Activated T-helper 17 cell treated with anti-CD3 and anti-CD28 coated beads, Interleukin-2, amount 50 U/mL, for 72 hours (primary cell): ENCODE measurements around the gene RNF40. TPM values are rescaled to one million over a fixed set of nuclear protein-coding genes. Genes with fewer than 3 reads are reported as not detected.
A peak's percentile ranks its signal among the peaks of the same experiment; 100 is the strongest.

Source experiments
- ATAC-seq: fragments of 150-1000 bp; cut with Tn5 transposase; replicated peaks from 2 replicates; pipeline ENCODE4 v1.10.0; 2021; ENCODE audit warnings: mild to moderate bottlenecking, moderate library complexity
- H3K27ac Mint-ChIP-seq: one replicate; pipeline ENCODE4 v1.8.0; 2022; ENCODE audit warnings: mixed read lengths
- H3K27me3 Mint-ChIP-seq: one replicate; pipeline ENCODE4 v1.8.0; 2022; ENCODE audit warnings: mixed read lengths
- H3K36me3 Mint-ChIP-seq: one replicate; pipeline ENCODE4 v1.8.0; 2022; ENCODE audit warnings: low read depth, mild to moderate bottlenecking, mixed read lengths
- H3K4me1 Mint-ChIP-seq: one replicate; pipeline ENCODE4 v1.8.0; 2022; ENCODE audit warnings: mixed read lengths
- H3K4me3 Mint-ChIP-seq: one replicate; pipeline ENCODE4 v1.8.0; 2022; ENCODE audit warnings: mild to moderate bottlenecking, mixed read lengths
- H3K9me3 Mint-ChIP-seq: one replicate; pipeline ENCODE4 v1.8.0; 2022; ENCODE audit warnings: mixed read lengths
- total RNA-seq, 2 donors: library from RNA; stranded (reverse); gene quantifications; one replicate each; pipeline ENCODE4 v1.2.3, GENCODE V29; 2022

Gene RNF40
- total RNA-seq: 10 to 100 TPM; 90.7 to 95.1 TPM

- ATAC-seq: peak; percentile 98
- no peaks in the 10 kb centered on the region for H3K9me3 Mint-ChIP-seq
- H3K27ac Mint-ChIP-seq: peak within 1 kb of the TSS; percentile 92
- H3K4me3 Mint-ChIP-seq: peak within 1 kb of the TSS; percentile 92
- H3K27me3 Mint-ChIP-seq: no peaks in the 10 kb centered on the region
- H3K36me3 Mint-ChIP-seq: peaks cover 54% of the 10 kb centered on the region
- peaks cover 18% of the 10 kb centered on the region for H3K4me1 Mint-ChIP-seq
Measured at GRCh38 chr16:30761928-30762902, at the start of gene RNF40, which contains the start of gene CFAP119. TSS of gene RNF40 (plus strand) at chr16:30762322. CDS start at chr16:30762546, 224 bp downstream. TSS of gene CFAP119 (minus strand) at chr16:30762062. CDS start at chr16:30761748, 314 bp downstream.

GRCh38 chr16:30715750-30716445, 46.2 kb upstream of the RNF40 start:
- Mint-ChIP-seq H3K36me3 (peaks cover 97% of the 10 kb centered on the region), H3K27ac (peak overlapping the region; percentile 93), H3K9me3 (no peaks in the 10 kb centered on the region), H3K4me3 (peak overlapping the region; percentile 75), H3K27me3 (no peaks in the 10 kb centered on the region), H3K4me1 (peaks cover 29% of the 10 kb centered on the region)
- ATAC-seq: peak; percentile 100

- Mint-ChIP-seq H3K9me3 (no peaks in the 10 kb centered on the region), H3K36me3 (peaks cover 97% of the 10 kb centered on the region), H3K27me3 (no peaks in the 10 kb centered on the region), H3K4me3 (no peak overlapping the region), H3K27ac (peak overlapping the region; percentile 25), H3K4me1 (peaks cover 18% of the 10 kb centered on the region)
- ATAC-seq: no peak
Measured at GRCh38 chr16:30720086-30720485, 42.0 kb upstream of the RNF40 start.

- ATAC-seq: no peak
- Mint-ChIP-seq H3K4me1 (peaks cover 14% of the 10 kb centered on the region), H3K9me3 (no peaks in the 10 kb centered on the region), H3K27me3 (no peaks in the 10 kb centered on the region), H3K27ac (peak overlapping the region; percentile 25), H3K4me3 (no peak overlapping the region), H3K36me3 (peaks cover 97% of the 10 kb centered on the region)
Measured at GRCh38 chr16:30720694-30721093, 41.4 kb upstream of the RNF40 start.

GRCh38 chr16:30721167-30721566, 41.0 kb upstream of the RNF40 start:
- no peak overlapping the region for H3K27ac Mint-ChIP-seq
- H3K36me3 Mint-ChIP-seq: peaks cover 97% of the 10 kb centered on the region
- no peak overlapping the region for H3K4me3 Mint-ChIP-seq
- ATAC-seq: no peak
- H3K27me3 Mint-ChIP-seq: no peaks in the 10 kb centered on the region
- no peaks in the 10 kb centered on the region for H3K9me3 Mint-ChIP-seq
- H3K4me1 Mint-ChIP-seq: peaks cover 14% of the 10 kb centered on the region

- H3K4me3 Mint-ChIP-seq: no peak overlapping the region
- peaks cover 11% of the 10 kb centered on the region for H3K4me1 Mint-ChIP-seq
- no peak overlapping the region for H3K27ac Mint-ChIP-seq
- no peak for ATAC-seq
- no peaks in the 10 kb centered on the region for H3K27me3 Mint-ChIP-seq
- H3K9me3 Mint-ChIP-seq: no peaks in the 10 kb centered on the region
- H3K36me3 Mint-ChIP-seq: peaks cover 95% of the 10 kb centered on the region
Measured at GRCh38 chr16:30721606-30722005, 40.5 kb upstream of the RNF40 start.

- Mint-ChIP-seq H3K4me3 (no peak overlapping the region), H3K4me1 (peaks cover 11% of the 10 kb centered on the region), H3K27me3 (no peaks in the 10 kb centered on the region), H3K9me3 (no peaks in the 10 kb centered on the region), H3K27ac (no peak overlapping the region), H3K36me3 (peaks cover 95% of the 10 kb centered on the region)
- no peak for ATAC-seq
Measured at GRCh38 chr16:30722443-30722842, 39.7 kb upstream of the RNF40 start.

GRCh38 chr16:30722916-30723315, 39.2 kb upstream of the RNF40 start:
- no peak overlapping the region for H3K4me3 Mint-ChIP-seq
- peaks cover 11% of the 10 kb centered on the region for H3K4me1 Mint-ChIP-seq
- H3K27me3 Mint-ChIP-seq: no peaks in the 10 kb centered on the region
- ATAC-seq: no peak
- no peak overlapping the region for H3K27ac Mint-ChIP-seq
- H3K36me3 Mint-ChIP-seq: peaks cover 95% of the 10 kb centered on the region
- H3K9me3 Mint-ChIP-seq: no peaks in the 10 kb centered on the region

- Mint-ChIP-seq H3K27ac (peak overlapping the region; percentile 74), H3K4me3 (no peak overlapping the region), H3K9me3 (no peaks in the 10 kb centered on the region), H3K27me3 (no peaks in the 10 kb centered on the region), H3K4me1 (peaks cover 11% of the 10 kb centered on the region), H3K36me3 (peaks cover 95% of the 10 kb centered on the region)
- no peak for ATAC-seq
Measured at GRCh38 chr16:30723725-30724355, 38.3 kb upstream of the RNF40 start.

- peak overlapping the region; percentile 74 for H3K27ac Mint-ChIP-seq
- no peak overlapping the region for H3K4me3 Mint-ChIP-seq
- peaks cover 11% of the 10 kb centered on the region for H3K4me1 Mint-ChIP-seq
- H3K27me3 Mint-ChIP-seq: no peaks in the 10 kb centered on the region
- no peak for ATAC-seq
- H3K9me3 Mint-ChIP-seq: no peaks in the 10 kb centered on the region
- H3K36me3 Mint-ChIP-seq: peaks cover 98% of the 10 kb centered on the region
Measured at GRCh38 chr16:30724641-30725417, 37.3 kb upstream of the RNF40 start.

GRCh38 chr16:30725418-30725792, 36.7 kb upstream of the RNF40 start:
- Mint-ChIP-seq H3K4me1 (peaks cover 11% of the 10 kb centered on the region), H3K4me3 (no peak overlapping the region), H3K9me3 (no peaks in the 10 kb centered on the region), H3K27me3 (no peaks in the 10 kb centered on the region), H3K36me3 (peaks cover 98% of the 10 kb centered on the region), H3K27ac (peak overlapping the region; percentile 25)
- ATAC-seq: no peak

GRCh38 chr16:30728321-30728720, 33.8 kb upstream of the RNF40 start:
- Mint-ChIP-seq H3K9me3 (no peaks in the 10 kb centered on the region), H3K27ac (no peak overlapping the region), H3K4me1 (peaks cover 11% of the 10 kb centered on the region), H3K36me3 (peaks cover 98% of the 10 kb centered on the region), H3K4me3 (no peak overlapping the region), H3K27me3 (no peaks in the 10 kb centered on the region)
- no peak for ATAC-seq

- H3K27me3 Mint-ChIP-seq: no peaks in the 10 kb centered on the region
- H3K4me1 Mint-ChIP-seq: peaks cover 9% of the 10 kb centered on the region
- ATAC-seq: no peak
- no peak overlapping the region for H3K4me3 Mint-ChIP-seq
- no peak overlapping the region for H3K27ac Mint-ChIP-seq
- H3K9me3 Mint-ChIP-seq: no peaks in the 10 kb centered on the region
- H3K36me3 Mint-ChIP-seq: peaks cover 98% of the 10 kb centered on the region
Measured at GRCh38 chr16:30728899-30729672, 33.0 kb upstream of the RNF40 start.
